HG02678 (cell line): ENCODE measurements around the gene ARSH.
"Not testable (repeated sequence)": the region's sequence is repeated elsewhere in the genome, so short reads cannot be mapped to it uniquely, and the experiment has no call there.

Experiments used
- ATAC-seq: cut with Tn5 transposase; IDR thresholded peaks from one replicate; pipeline ENCODE4 v1.9.1; 2021; ENCODE audit warnings: mild to moderate bottlenecking, moderate library complexity; ENCODE audit not compliant: unreplicated experiment

Gene ARSH, protein sequence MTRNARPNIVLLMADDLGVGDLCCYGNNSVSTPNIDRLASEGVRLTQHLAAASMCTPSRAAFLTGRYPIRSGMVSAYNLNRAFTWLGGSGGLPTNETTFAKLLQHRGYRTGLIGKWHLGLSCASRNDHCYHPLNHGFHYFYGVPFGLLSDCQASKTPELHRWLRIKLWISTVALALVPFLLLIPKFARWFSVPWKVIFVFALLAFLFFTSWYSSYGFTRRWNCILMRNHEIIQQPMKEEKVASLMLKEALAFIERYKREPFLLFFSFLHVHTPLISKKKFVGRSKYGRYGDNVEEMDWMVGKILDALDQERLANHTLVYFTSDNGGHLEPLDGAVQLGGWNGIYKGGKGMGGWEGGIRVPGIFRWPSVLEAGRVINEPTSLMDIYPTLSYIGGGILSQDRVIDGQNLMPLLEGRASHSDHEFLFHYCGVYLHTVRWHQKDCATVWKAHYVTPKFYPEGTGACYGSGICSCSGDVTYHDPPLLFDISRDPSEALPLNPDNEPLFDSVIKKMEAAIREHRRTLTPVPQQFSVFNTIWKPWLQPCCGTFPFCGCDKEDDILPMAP

GRCh38 chrX:3006495-3006894 lies at the start of gene ARSH:
ARSH (plus strand) TSS chrX:3006546; CDS start chrX:3006613, 67 bp downstream.
- no peak for ATAC-seq

DNA sequence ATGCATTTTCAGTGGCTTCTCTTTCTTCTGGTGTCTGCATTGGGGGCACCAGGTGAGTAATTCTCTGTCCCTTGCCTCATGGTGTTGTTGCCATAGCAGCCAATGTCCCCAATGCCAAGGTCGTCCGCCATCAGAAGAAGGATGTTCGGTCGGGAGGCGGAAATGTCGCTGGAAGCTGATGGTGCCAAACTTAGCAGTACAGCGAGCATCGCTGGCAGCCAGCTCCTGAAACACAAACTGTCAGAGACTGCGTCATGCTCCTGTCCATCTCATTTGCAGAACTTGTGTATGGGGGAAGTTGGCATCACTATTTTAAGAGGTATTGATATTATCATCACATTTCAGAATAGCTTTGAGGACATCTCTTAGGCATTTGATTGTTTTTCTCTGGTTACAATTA lies 48.1 kb upstream of the ARSH start:
- no peak for ATAC-seq

- ATAC-seq: no peak
Measured at GRCh38 chrX:2960861-2961515, 45.4 kb upstream of the ARSH start.

DNA sequence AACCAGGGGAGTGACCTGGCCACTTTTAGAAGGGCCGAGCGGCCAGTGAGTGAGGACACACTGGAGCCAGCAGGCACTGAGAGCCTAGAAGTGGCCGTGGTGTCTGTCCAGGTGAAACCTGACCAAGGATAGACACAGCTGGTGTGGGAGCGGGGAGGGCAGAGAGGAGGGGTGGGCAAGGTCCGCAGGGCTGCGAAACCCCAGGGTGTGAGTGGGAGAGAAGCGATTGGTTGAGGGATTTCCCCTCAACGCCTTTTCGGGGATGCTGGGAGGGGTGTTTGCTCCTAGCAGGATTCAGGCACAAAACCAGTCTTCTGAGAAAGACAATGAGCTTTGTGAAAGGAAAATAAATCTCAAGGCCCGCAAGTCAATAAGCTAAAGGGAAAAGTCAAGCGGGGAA lies 44.0 kb upstream of the ARSH start:
- ATAC-seq: no peak

DNA sequence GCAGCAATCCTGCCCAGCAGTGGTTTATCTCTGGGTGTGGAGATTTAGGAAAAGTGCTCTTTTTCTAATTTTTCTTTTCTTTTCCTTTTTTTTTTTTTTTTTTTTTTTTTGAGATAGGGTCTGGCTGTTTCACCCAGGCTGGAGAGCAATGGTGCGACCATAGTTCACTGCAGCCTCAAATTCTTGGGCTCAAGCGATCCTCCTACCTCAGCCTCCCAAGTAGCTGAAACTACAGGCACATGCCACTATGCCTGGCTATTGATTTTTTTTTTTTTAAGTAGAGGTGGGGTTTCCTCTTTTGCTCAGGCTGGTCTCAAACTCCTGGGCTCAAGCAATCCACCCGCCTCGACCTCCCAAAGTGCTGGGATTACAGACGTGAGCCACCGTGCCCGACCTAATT lies 42.9 kb upstream of the ARSH start:
- ATAC-seq: not testable (repeated sequence)

DNA sequence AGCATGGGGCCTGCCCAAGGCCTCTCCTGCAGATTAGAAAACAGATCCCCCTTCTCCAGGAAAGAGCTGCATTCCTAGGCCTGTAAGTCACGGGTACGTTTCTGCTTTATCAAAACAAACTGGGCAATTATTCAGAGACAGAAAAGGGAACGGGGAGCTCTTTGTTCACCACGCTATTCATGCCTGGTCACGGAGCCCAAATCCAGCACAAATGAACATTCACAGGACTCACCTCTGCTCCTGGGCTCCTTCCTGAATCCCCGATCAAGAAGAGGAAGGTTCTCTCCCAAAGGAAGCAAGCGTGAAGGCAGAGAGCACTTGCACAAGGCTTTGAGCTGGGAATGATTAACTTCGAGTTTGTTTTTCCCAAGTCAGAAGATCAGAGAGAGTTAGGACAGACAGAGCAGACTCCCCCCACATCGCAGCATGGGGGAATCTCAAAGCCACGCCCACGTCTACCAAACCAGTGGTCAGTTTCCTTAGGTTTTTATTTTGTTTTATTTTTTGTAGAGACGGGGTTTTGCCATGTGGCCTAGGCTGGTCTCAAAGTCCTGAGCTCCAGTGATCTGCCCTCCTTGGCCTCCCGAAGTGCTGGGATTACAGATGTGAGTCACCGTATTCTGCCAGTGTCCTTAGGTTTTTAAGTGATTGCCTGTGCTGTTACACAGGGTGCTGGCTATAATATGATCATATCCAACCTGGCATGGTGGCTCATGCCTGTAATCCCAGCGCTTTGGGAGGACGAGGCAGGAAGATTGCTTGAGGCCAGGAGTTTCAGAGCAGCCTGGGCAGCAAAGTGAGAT lies 42.2 kb upstream of the ARSH start:
- ATAC-seq: not testable (repeated sequence)

DNA sequence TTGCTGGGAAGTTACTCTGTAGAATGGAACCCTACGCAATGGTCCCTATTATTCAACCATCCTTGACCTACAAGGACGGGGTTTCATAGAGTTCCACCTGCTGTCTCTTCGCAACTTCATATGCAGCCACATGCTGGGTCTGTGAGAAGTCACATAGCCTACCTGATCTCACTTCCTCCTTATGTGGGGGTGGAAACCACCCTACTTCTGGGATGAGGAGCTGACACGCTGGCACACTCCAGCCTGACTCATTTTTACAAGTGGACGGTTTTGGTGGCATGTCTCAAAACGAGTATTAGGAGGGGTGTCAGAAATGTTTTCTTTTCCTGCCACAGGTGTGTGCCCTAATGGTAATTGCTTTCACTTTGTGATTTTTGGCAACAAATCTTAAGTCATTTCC lies 40.4 kb upstream of the ARSH start:
- peak; percentile 77 for ATAC-seq

DNA sequence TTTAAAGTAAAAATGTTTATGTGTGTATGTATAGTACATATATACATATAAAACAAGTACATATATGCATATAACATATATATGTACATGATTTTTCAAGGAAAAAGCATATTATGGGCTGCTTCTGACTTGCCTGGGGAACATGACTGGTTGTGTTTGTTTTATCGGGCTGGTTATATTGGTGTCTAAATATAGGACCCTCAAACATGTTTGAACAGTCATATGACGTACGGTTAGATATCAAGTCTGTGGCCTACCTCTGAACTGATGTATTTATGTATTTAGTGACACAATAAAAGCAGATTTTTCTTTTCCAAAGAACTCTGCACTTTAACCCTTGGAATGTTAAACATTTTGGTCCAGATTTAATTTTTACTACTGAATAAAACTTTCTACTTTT lies 39.3 kb upstream of the ARSH start:
- no peak for ATAC-seq

DNA sequence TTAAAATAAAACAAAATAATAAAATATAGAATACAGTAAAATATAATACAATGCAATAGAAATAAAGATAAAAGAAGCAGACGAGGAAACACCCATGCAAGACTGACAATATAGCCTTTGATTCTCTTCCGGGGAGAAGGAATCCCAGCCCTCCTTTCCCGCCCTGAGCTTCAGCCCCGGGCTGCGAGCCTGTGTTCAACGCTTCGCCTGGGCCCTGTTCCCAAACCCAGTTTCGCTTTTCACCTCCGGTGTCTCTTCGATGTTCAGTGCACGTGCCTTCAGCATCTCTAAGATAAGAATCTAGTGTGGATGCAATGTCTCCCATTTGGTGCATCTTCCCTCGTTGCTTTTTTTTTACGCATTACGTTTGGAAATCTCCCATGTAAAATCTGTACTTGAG lies 38.8 kb upstream of the ARSH start:
- no peak for ATAC-seq

DNA sequence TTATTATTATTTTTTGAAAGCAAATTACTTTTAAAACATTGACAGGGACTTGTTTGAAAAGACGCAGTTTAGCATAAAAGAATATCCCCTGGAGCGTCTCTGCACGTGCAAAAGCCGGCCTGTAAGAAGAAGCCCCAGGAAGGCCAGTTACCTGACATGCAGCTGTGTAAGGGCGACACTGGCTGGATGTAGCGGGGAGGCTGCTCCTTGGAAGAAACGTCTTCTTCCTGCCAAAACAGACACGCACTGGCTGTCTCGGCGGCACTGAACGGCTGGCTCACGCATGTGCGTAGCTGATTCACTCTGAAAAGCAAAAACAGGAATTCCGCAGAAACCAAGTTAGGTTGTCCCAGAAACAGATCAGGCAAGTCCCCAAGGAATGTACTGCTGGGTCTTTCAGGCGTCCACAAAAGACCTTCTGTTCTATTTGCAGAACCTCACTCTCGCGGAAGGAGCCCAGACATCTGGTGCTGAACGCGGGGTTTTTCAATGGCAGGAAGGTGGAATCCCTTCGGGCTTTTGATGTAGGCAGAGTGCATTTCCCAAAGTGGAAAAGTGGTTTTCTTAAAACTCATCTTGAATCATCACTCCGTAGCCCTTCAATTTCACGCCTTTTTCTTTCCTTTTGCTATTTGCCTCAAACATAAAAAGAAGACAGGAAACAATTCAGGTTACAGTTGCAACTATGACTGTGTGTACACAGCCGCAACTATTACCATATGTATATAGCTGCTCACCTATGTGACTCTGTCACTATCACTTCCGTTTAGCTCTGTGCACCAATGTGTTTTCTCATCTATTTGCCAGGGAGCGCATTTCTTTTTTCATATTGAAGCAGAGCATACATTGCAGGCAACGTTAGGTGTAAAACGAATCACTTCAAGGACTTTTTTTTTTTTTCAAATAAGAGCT lies 38.1 kb upstream of the ARSH start:
- peak; percentile 53 for ATAC-seq

DNA sequence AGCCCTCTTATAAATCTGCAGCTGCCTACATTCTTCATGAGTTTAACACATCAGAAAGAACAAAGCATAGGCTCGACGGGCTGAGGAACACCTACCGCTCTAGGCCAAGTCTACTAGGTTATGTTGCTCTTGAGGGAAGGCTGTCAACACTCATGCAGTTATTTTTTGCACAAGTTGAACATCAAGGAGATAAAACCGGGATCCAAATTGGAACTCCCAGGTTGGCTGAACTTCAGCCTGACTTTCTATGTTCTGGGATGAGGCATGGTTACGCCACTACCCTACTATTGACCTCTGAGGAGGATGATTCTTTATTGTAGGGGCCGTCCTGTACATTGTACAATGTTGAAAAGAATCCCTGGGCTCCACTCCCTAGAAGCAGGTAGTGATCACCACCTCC lies 37.3 kb upstream of the ARSH start:
- ATAC-seq: no peak

DNA sequence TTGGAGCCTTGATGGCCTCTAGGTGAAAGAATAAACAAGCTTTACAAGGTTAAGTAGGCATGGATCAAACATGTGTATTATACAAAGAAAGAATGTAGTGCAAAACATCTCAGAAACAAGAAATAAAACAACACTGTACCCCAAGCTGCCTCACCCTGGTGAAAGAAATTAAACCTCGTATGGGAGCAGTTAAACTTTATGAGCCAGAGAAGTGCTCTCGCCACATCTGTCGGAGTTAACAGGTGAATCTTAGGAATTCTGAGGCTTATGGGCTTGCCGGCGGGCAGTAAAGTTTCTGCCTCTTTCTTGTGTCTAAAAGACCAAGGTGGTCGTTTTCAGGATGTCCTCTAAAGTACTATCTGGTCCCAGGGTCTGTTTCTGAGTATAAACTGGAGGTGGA lies 34.0 kb upstream of the ARSH start:
- ATAC-seq: no peak

DNA sequence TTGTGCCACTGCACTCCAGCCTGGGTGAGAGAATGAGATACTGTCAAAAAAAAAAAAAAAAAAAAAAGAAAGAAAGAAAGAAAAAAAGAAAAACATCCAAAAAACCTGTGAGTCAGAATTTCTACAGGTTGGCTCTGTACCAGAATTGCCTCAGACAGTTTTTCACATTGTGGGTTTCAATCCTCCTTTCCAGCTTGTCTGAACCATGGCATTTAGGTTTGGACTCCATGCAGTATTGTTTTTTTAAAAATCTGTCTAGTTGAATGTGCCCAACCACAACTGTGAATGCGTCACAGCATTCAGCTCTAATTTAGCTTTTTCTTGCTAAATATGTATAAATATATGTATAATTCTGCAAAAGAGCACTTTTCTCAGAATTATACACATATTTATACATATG lies 31.4 kb upstream of the ARSH start:
- no peak for ATAC-seq

DNA sequence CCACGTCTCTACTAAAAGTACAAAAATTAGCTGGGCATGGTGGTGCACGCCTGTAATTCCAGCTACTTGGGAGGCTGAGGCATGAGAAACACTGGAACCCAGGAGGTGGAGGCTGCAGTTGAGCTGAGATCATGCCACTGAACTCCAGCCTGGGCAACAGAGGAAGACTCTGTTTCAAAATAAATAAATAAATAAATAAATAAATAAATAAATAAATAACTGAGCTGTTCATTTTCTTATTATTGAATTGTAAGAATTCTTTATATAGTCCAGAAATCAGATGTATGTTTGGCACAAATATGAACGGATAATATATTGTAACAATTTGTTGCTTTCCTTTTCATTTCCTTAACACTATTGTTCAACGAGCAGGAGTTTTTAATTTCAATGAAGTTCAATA lies 27.7 kb upstream of the ARSH start:
- ATAC-seq: not testable (repeated sequence)

GRCh38 chrX:2984342-2984741 lies 22.0 kb upstream of the ARSH start:
- ATAC-seq: no peak

GRCh38 chrX:2989565-2989964 lies 16.8 kb upstream of the ARSH start:
- ATAC-seq: no peak

- ATAC-seq: no peak
Measured at GRCh38 chrX:3010532-3010931, 4.2 kb downstream of the ARSH start.

- ATAC-seq: no peak
Measured at GRCh38 chrX:3017492-3017891, 11.1 kb downstream of the ARSH start.

- no peak for ATAC-seq
Measured at GRCh38 chrX:3024176-3024575, 17.8 kb downstream of the ARSH start.

DNA sequence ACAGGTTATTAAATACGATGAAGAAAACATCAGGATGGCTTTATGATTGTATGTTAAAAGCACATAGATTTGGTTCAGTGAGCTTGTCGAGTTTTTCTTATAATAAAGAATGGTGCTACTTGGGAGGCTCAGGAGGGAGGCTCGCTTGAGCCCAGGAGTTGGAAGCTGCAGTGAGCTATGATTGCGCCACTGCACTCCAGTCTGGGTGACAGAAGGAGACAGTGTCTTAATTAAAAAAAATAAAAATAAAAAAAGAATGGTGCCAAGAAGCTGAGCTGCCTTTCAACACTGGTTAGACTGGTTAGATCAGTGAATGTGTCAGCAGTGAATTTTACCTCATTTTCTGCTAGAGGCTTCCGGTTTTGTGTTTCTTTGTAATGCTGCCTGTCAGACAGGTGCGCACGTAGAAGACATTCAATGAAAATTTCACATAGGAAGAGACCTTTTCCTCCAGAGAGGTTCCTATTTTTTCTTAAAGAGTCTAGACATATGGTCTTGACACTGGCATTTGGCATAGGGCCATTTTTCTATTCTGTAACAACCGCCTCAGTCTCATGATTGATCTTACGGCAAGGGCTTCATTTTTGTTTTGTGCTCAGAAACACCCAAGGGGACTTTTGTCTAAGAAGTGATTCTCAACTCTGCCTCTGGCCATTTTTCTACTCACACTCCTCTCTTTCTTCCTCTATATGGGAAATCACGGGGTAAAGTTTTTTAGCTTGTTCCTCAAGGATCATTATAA lies 19.9 kb downstream of the ARSH start:
- no peak for ATAC-seq
